IPS-15b (cell line): ENCODE measurements around the gene CDK16.

Experiments
- H3K27me3 ChIP-seq: one replicate; pipeline ENCODE4 v1.6.1; 2013; ENCODE audit warnings: low read length; ENCODE audit not compliant: control insufficient read depth, insufficient read depth
- H3K36me3 ChIP-seq: one replicate; pipeline ENCODE4 v1.6.1; 2013; ENCODE audit warnings: low read length; ENCODE audit not compliant: control insufficient read depth, insufficient read depth
- H3K4me1 ChIP-seq: one replicate; pipeline ENCODE4 v1.6.1; 2013; ENCODE audit warnings: mild to moderate bottlenecking, low read length; ENCODE audit not compliant: control insufficient read depth, insufficient read depth
- H3K4me3 ChIP-seq: one replicate; pipeline ENCODE4 v1.5.1; 2013; ENCODE audit warnings: low read depth, low read length
- H3K9ac ChIP-seq: one replicate; pipeline ENCODE4 v1.6.1; 2013; ENCODE audit warnings: low read depth, mild to moderate bottlenecking, low read length
- H3K9me3 ChIP-seq: one replicate; pipeline ENCODE4 v1.6.1; 2013; ENCODE audit warnings: mild to moderate bottlenecking, low read length; ENCODE audit not compliant: control insufficient read depth, insufficient read depth

The CDK16 gene

DNA sequence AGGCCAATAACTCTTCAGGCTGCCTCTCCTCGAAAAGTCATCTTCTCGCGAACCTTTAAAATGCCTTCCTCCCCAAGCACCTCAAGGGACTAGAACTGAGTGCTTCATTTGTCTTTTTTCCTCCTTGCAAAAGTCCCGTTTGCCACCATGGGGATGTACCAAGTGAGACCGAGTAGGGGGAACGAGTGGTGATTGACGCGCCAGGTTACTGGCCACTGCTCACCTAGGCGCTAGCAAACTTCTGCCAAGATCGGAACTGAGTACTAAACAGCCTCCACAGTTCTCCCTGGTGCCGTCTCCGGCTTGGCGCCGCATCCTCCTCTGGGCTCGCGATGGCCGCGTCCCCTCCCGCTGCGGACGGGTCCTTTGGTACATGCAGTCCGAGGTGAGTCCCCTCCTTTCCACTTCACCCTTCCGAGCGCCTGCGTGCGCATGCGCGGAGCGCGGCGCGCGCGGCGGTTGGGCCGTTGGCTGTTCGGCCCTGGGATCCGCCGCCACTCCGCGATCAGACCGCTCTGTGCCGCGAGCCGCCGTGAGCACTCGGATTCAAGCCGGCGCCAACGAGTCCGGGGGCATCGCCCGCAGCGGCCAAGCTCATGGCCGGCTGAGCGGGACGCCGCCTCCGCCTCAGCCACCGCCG lies at the start of gene CDK16:
Gene CDK16 (plus strand): TSS at position 402 of the 640 bp plus-strand sequence. CDS start 4,877 bp downstream, outside the sequence.
- H3K9ac ChIP-seq = peak within 1 kb of the TSS; percentile 100
- H3K27me3 ChIP-seq = no peaks in the 10 kb centered on the region
- peaks cover 17% of the 10 kb centered on the region for H3K4me1 ChIP-seq
- peak within 1 kb of the TSS; percentile 100 for H3K4me3 ChIP-seq
- no peaks in the 10 kb centered on the region for H3K9me3 ChIP-seq
- peaks cover 44% of the 10 kb centered on the region for H3K36me3 ChIP-seq

DNA sequence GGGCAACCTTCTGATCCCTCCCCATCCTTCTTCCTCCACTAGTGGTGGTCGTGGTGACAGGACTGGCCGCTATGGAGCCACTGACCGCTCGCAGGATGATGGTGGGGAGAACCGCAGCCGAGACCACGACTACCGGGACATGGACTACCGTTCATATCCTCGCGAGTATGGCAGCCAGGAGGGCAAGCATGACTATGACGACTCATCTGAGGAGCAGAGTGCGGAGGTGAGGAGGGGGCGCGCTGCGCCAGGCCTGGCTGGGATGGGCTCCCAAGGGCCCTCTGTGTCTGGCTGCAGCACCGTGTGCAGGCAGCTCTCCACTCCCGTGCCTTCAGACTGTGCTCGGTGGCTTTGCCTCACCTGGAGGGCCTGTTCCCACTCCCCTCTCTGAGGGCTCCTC lies 49.2 kb upstream of the CDK16 start:
- Histone ChIP-seq H3K9me3 (no peaks in the 10 kb centered on the region), H3K36me3 (peaks cover 36% of the 10 kb centered on the region), H3K9ac (no peak overlapping the region), H3K27me3 (no peaks in the 10 kb centered on the region), H3K4me3 (no peak overlapping the region), H3K4me1 (no peaks in the 10 kb centered on the region)

DNA sequence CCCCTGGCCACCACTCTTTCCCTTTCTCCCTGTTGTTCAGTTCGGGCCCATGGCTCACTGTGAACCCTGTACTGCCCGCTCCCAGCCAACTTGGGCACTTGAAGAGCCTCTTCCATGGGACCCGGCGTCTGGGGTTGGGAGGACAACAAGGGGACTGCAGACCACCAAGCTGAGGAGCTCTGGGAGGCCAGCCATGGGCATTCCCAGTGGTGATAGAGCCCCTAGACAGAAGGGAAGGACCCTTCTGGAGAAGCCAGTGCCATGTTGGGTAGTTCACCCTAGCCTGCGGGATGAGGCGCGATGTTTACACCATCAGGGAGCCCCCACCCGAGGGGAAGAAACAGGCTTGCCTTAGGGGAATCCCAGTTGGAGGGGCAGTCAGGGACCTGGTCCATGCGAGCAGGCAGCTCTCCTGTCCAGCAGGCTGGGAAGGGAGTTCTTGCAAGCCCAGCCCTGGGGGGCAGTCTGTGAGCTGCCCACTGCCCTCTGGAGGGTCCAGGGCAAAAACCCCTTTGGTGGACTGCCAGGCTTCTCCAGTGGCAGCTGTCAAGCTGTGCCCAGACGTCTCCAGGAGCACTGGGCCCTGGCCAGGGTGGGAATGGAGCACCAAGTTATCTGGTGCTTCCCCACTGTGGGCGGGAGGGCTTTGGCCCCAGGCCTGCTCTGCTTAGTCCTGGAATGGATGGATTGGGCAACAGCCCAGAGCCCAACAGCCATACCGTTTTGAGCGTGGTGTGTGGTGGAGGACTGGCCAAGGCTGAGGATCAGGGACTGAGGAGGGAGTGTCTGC lies 48.6 kb upstream of the CDK16 start:
- no peak overlapping the region for H3K9ac ChIP-seq
- no peaks in the 10 kb centered on the region for H3K4me1 ChIP-seq
- H3K36me3 ChIP-seq = peaks cover 42% of the 10 kb centered on the region
- H3K9me3 ChIP-seq = no peaks in the 10 kb centered on the region
- H3K27me3 ChIP-seq = no peaks in the 10 kb centered on the region
- no peak overlapping the region for H3K4me3 ChIP-seq

DNA sequence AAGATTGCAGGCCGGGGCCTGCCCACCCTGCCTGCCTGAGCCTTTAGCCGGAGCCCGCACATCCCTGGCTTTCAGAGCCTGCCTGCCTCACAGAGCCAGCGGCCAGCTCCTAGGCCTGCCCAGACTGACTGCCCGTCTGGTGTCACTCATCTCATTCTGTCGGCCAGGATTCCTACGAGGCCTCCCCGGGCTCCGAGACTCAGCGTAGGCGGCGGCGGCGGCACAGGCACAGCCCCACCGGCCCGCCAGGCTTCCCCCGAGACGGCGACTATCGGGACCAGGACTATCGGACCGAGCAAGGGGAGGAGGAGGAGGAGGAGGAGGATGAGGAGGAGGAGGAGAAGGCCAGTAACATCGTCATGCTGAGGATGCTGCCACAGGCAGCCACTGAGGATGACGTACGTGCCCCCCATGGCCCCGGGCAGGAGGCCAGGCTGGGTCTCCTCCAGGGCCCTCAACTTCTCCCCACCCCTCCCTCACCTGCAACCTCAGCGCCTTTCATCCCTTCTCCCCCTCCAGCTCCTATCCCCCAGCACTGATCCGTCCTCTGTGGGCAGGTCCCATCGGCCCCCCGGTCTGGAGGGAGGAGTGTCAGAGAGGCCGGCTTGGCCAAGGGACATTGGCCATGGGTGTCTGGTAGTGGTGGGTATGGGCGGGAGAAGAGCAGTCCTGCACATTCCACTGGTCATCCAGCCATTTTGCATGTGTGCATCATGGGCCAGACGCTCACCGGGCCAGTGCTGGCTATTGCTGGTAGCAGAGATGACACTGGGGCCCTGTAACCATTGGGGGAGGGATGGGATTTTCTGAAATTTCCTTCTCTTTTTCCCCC lies 47.4 kb upstream of the CDK16 start:
- Histone ChIP-seq H3K4me3 (no peak overlapping the region), H3K36me3 (peaks cover 52% of the 10 kb centered on the region), H3K27me3 (no peaks in the 10 kb centered on the region), H3K9me3 (no peaks in the 10 kb centered on the region), H3K9ac (no peak overlapping the region), H3K4me1 (no peaks in the 10 kb centered on the region)

DNA sequence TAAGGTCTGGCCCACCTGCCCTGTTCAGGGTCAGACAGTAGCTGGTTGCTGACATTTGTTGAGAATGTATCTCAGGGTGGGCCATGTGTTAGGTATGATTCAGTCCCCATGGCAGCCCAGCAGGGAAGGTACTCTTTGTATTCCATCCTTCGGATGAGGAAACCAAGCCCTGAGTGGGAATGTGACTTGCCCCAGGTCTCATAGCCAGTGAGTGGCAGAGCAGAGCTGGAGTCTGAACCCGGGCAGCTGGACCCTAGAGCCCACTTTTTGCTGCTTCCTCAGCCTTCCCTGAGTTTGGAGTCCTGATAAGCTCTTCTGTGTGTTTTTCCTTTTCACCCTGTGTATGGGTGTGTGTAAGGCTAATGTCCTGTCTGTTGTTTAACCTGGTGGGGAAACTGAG lies 46.5 kb upstream of the CDK16 start:
- H3K9me3 ChIP-seq = no peaks in the 10 kb centered on the region
- H3K36me3 ChIP-seq = peaks cover 60% of the 10 kb centered on the region
- H3K9ac ChIP-seq = no peak overlapping the region
- no peaks in the 10 kb centered on the region for H3K4me1 ChIP-seq
- no peaks in the 10 kb centered on the region for H3K27me3 ChIP-seq
- H3K4me3 ChIP-seq = no peak overlapping the region

DNA sequence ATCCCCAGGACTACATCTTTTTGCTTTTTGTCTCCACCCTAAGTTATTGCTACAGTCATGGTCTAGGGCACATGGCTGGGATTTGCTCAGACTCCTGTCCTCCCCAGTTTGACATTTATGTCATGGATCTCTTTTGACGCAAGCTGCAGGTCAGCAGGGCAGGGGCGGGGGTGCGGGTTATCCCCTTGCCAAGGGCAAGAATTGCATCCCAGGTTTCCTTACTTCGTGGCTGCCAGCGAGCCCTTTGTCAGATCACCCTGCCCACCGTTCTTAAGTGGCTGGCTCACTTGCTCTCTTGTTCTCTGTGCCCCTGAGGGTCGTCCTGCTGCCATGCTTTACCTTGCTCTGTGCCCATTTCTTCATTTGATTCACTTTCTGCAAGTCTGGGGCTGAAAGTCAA lies 45.9 kb upstream of the CDK16 start:
- H3K36me3 ChIP-seq = peaks cover 62% of the 10 kb centered on the region
- H3K9me3 ChIP-seq = no peaks in the 10 kb centered on the region
- H3K9ac ChIP-seq = no peak overlapping the region
- no peak overlapping the region for H3K4me3 ChIP-seq
- no peaks in the 10 kb centered on the region for H3K27me3 ChIP-seq
- H3K4me1 ChIP-seq = no peaks in the 10 kb centered on the region

DNA sequence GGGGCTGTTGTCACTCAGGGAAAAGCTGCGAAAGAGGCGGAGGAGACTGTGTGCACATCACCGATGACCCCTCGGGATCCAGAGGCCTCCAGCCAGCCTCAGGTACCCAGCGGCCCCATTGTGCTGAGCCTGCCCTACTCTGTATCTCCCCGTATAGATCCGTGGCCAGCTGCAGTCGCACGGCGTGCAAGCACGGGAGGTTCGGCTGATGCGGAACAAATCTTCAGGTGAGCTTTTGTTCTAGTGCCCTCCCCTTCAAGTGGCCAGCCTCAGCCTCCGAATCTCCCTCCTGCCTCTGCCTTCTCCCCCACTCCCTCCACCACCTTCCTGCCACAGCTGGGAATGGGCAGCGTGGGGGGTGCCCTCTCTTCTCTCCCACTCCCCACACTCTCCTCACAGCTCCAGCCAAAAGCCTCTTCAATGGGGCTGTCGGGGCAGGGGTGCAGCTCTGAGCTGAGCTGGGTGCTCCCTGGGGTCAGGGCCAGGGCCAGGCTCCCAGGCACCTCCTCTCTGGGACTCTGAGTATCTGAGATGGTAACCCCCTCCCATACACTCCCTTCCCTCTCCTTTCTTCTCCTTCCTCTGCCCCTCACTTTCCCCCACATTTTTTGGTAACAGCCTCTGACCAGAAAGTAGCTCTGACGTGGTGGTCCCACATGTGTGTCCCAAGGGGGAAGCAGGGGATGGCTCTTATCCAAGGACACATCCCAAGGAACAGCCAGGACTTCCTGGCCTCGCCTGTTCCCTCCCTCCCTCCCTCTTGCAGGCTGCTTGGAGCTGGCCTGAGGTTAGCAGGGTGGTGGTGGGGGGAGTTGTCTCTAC lies 45.3 kb upstream of the CDK16 start:
- H3K9me3 ChIP-seq = no peaks in the 10 kb centered on the region
- no peaks in the 10 kb centered on the region for H3K4me1 ChIP-seq
- H3K27me3 ChIP-seq = no peaks in the 10 kb centered on the region
- no peak overlapping the region for H3K9ac ChIP-seq
- no peak overlapping the region for H3K4me3 ChIP-seq
- peaks cover 66% of the 10 kb centered on the region for H3K36me3 ChIP-seq

DNA sequence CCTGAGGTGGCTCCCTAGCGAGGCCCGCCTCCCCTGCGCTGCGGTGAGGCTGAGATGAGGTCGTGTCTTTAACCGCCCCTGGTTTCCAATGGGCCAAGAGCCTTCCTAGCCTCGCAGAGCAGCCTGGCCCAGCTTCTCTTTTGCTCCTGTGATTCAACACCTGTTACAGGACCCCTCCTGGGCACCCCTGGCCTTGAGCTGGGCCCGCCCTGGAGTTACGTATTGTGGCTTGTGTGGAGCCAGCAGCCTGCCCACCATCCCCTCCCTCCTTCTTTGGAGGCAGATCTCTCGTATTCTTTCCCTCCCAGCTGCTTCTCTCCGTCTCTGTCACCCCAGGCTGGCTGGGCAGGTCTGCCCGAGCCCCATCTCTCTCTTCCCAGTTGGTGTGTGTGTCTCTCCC lies 44.1 kb upstream of the CDK16 start:
- no peaks in the 10 kb centered on the region for H3K4me1 ChIP-seq
- no peaks in the 10 kb centered on the region for H3K27me3 ChIP-seq
- H3K9ac ChIP-seq = no peak overlapping the region
- H3K9me3 ChIP-seq = no peaks in the 10 kb centered on the region
- no peak overlapping the region for H3K4me3 ChIP-seq
- H3K36me3 ChIP-seq = peaks cover 70% of the 10 kb centered on the region

DNA sequence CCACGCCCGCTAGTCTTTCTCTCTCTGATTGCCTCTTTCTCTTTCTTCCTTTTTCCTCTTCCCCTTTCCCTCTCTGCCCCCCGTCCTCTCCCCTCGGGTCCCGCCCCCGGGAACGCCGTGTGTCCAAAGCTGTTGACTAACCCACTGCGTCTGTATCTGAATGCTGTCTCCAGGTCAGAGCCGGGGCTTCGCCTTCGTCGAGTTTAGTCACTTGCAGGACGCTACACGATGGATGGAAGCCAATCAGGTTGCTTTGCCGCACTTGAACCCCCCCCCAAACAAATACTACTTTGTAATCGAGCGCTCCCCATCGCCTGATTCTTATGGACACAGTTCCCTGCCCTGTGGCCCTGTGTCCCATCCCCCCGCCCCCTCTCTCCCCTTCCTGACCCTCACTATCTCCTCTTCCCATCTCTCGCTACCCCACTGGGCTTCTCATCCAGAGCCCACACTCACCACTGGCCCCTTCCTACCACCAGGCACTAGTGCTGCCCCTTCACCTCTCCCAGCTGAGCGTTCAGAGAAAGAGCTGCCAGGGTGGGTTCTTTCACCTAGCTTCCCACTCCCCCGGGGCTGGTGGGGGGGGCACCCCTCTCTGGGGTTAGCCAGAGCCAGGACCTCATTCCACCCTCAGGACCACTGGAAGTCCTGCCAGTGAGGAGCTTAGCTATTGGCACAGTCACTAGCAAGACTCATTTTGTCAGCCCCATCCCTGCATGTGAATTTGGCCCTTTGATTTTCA lies 43.5 kb upstream of the CDK16 start:
- Histone ChIP-seq H3K4me3 (no peak overlapping the region), H3K4me1 (no peaks in the 10 kb centered on the region), H3K9me3 (no peaks in the 10 kb centered on the region), H3K27me3 (no peaks in the 10 kb centered on the region), H3K9ac (no peak overlapping the region), H3K36me3 (peaks cover 72% of the 10 kb centered on the region)

DNA sequence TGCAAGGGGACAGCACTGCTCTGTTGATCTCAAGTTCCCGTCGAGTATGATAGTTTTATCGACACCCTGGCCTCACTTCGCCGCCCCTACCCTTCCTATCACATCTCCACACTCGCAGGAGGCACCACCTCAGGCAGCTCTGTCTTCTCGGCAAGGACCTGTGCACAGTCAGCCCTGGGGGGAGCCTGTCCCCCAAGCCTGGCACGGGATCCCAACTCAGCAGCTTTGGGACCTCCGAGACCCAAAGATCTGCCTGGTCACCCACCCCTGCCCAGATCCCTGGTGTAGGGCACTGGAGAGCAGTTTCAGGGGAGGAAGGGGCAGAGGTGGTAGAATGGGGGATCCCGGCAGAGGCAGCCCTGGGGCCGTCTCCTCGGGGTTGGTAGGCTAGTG lies 42.9 kb upstream of the CDK16 start:
- H3K4me1 ChIP-seq = no peaks in the 10 kb centered on the region
- H3K4me3 ChIP-seq = no peak overlapping the region
- no peaks in the 10 kb centered on the region for H3K9me3 ChIP-seq
- H3K9ac ChIP-seq = peak overlapping the region; percentile 24
- H3K36me3 ChIP-seq = peaks cover 68% of the 10 kb centered on the region
- no peaks in the 10 kb centered on the region for H3K27me3 ChIP-seq
